LoVo (cell line): Measurements from ENCODE around the gene FRS2.
A peak's percentile ranks its signal among the peaks of the same experiment; 100 is the strongest.

Experiments
- DNase-seq: peaks from one replicate; pipeline ENCODE4 v3.0.0-alpha.2; 2016; ENCODE audit warnings: low spot score

The FRS2 gene

GRCh38 chr12:69501154-69501895 is 31.1 kb downstream of the FRS2 start:
- DNase-seq = no peak

- DNase-seq = peak; percentile 26
Measured at GRCh38 chr12:69502345-69503081, 32.3 kb downstream of the FRS2 start.

- DNase-seq = no peak
Measured at GRCh38 chr12:69508091-69508490, 37.9 kb downstream of the FRS2 start.

- no peak for DNase-seq
Measured at GRCh38 chr12:69508621-69509020, 38.4 kb downstream of the FRS2 start.

GRCh38 chr12:69509308-69509736 is 39.1 kb downstream of the FRS2 start:
- DNase-seq = no peak

GRCh38 chr12:69509904-69510827 is 40.0 kb downstream of the FRS2 start:
- no peak for DNase-seq

GRCh38 chr12:69511016-69511415 is 40.8 kb downstream of the FRS2 start:
- DNase-seq = no peak

GRCh38 chr12:69511469-69512267 is 41.5 kb downstream of the FRS2 start:
- DNase-seq = no peak

GRCh38 chr12:69512820-69513219 is 42.6 kb downstream of the FRS2 start:
- DNase-seq = no peak

GRCh38 chr12:69513297-69513696 is 43.1 kb downstream of the FRS2 start:
- DNase-seq = no peak

GRCh38 chr12:69514111-69514510 is 43.9 kb downstream of the FRS2 start:
- no peak for DNase-seq

GRCh38 chr12:69514845-69515244 is 44.7 kb downstream of the FRS2 start:
- DNase-seq = no peak

- no peak for DNase-seq
Measured at GRCh38 chr12:69515394-69515930, 45.3 kb downstream of the FRS2 start.

- no peak for DNase-seq
Measured at GRCh38 chr12:69516950-69517349, 46.8 kb downstream of the FRS2 start.

- DNase-seq = no peak
Measured at GRCh38 chr12:69517406-69517805, 47.2 kb downstream of the FRS2 start.

- DNase-seq = no peak
Measured at GRCh38 chr12:69519871-69520270, 49.7 kb downstream of the FRS2 start.

GRCh38 chr12:69523433-69524330 is 53.5 kb downstream of the FRS2 start:
- no peak for DNase-seq

GRCh38 chr12:69524331-69524630 is 54.1 kb downstream of the FRS2 start:
- no peak for DNase-seq

GRCh38 chr12:69524755-69525469 is 54.7 kb downstream of the FRS2 start:
- no peak for DNase-seq
